Thyroid gland (tissue), 4 donors: ENCODE results near the gene DAG1. TPM values are rescaled to one million over a fixed set of nuclear protein-coding genes. Genes with fewer than 3 reads are reported as not detected.

Source experiments
- DNase-seq, 2 donors: peaks; one replicate each; pipeline ENCODE4 v3.0.0-alpha.2; 2019
- H3K27ac ChIP-seq, 3 donors: fragments of 200-600 bp; sonication (generic); 1 replicate in 2 of 3; 2 replicates in 1 of 3; pipeline ENCODE4 v1.5.1; 2016 to 2019; ENCODE audit warnings: mild to moderate bottlenecking in 1 of 3, moderate library complexity in 1 of 3
- H3K27me3 ChIP-seq: fragments of 200-600 bp; sonication (generic); one replicate; pipeline ENCODE4 v1.5.1; 2019
- H3K36me3 ChIP-seq, 2 donors: fragments of 200-600 bp; sonication (generic); one replicate each; pipeline ENCODE4 v1.5.1; 2016 to 2019
- H3K4me1 ChIP-seq, 2 donors: fragments of 200-600 bp; sonication (generic); one replicate each; pipeline ENCODE4 v1.5.1; 2017 to 2019
- H3K4me3 ChIP-seq, 3 donors: fragments of 200-600 bp; sonication (generic); replicated peaks in 1 of 3; 1 replicate in 2 of 3; 2 replicates in 1 of 3; pipeline ENCODE4 v1.5.1; 2016; ENCODE audit warnings: mild to moderate bottlenecking in 1 of 3
- H3K9me3 ChIP-seq: fragments of 200-600 bp; sonication (generic); one replicate; pipeline ENCODE4 v1.5.1; 2017
- CTCF ChIP-seq, 6 experiments: fragments of 200-600 bp in 3 of 6; fragments of 450-650 bp in 3 of 6; sonication (generic) in 3 of 6; IDR thresholded peaks; one replicate each; pipeline ENCODE4 v1.5.1; 2016 to 2019; ENCODE audit warnings: antibody characterized with exemption in 6 of 6, mild to moderate bottlenecking in 2 of 6, inconsistent platforms in 1 of 6, moderate library complexity in 1 of 6
- POLR2A ChIP-seq, 2 donors: fragments of 450-650 bp; IDR thresholded peaks; one replicate each; pipeline ENCODE4 v1.6.1; 2017; ENCODE audit warnings: antibody characterized with exemption in 2 of 2, mild to moderate bottlenecking in 2 of 2, moderate library complexity in 1 of 2
- WGBS, 2 donors: methylation state at CpG; one replicate each; pipeline ENCODE4 v1.1.5; 2017; 5-methylcytosine and 5-hydroxymethylcytosine counted together
- intact Hi-C: fragments of 100-400 bp; cut with DNase I; formaldehyde crosslinking; loops from one replicate; pipeline ENCODE4 v1.15.1; 2023
- total RNA-seq, 4 donors: library from RNA; depleted of rRNA; stranded (reverse); fragments of >200 nt; gene quantifications; one replicate each; pipeline ENCODE4 v1.2.3, GENCODE V29; 2016

The DAG1 gene
- total RNA-seq, 4 donors from 2014 or later: 55.1 to 86.7 (median 79.6) TPM

GRCh38 chr3:49482766-49483165, 12.7 kb downstream of the DAG1 start:
- Histone ChIP-seq H3K9me3 (no peaks in the 10 kb centered on the region), H3K36me3 (peaks cover 0 to 2% of the 10 kb centered on the region in 2 donors), H3K4me1 (peaks cover 8 to 9% of the 10 kb centered on the region in 2 donors), H3K4me3 (no peak overlapping the region), H3K27me3 (no peaks in the 10 kb centered on the region), H3K27ac (no peak overlapping the region)
- DNase-seq: no peak
- intact Hi-C loops: no loop called here
- no peak for TF ChIP-seq CTCF (IDR thresholded peaks at IDR 0.05)
- no peak for TF ChIP-seq POLR2A (IDR thresholded peaks at IDR 0.05)

- TF ChIP-seq POLR2A (IDR thresholded peaks at IDR 0.05) (no peak), CTCF (IDR thresholded peaks at IDR 0.05) (no peak)
- Histone ChIP-seq H3K36me3 (no peaks in the 10 kb centered on the region), H3K9me3 (no peaks in the 10 kb centered on the region), H3K27ac (peak overlapping the region in 2 of 3 donors; percentile 0 to 48), H3K4me3 (no peak overlapping the region), H3K4me1 (peaks cover 8 to 9% of the 10 kb centered on the region in 2 donors), H3K27me3 (no peaks in the 10 kb centered on the region)
- DNase-seq: no peak
- WGBS, 2 donors: 60 to 84% methylated on average over 3 of the region's 3 CpGs
- intact Hi-C loops: no loop called here
These were observed 14.4 kb downstream of the DAG1 start for GRCh38 chr3:49484471-49484870.

- H3K4me1 ChIP-seq: peaks cover 19 to 23% of the 10 kb centered on the region in 2 donors
- DNase-seq: no peak
- TF ChIP-seq CTCF (IDR thresholded peaks at IDR 0.05) (no peak), POLR2A (IDR thresholded peaks at IDR 0.05) (no peak)
- no peaks in the 10 kb centered on the region for H3K27me3 ChIP-seq
- 94 to 96% methylated on average over 7 of the region's 7 CpGs for WGBS, 2 donors
- H3K36me3 ChIP-seq: no peaks in the 10 kb centered on the region
- H3K9me3 ChIP-seq: no peaks in the 10 kb centered on the region
- intact Hi-C loops: no loop called here
- H3K27ac ChIP-seq: no peak overlapping the region
- no peak overlapping the region for H3K4me3 ChIP-seq
These were observed 19.2 kb downstream of the DAG1 start for GRCh38 chr3:49489247-49489646.

- no peaks in the 10 kb centered on the region for H3K36me3 ChIP-seq
- DNase-seq: no peak
- intact Hi-C loops: no loop called here
- peaks cover 25 to 33% of the 10 kb centered on the region in 2 donors for H3K4me1 ChIP-seq
- peak overlapping the region; percentile 75 to 86 (median 75) for H3K27ac ChIP-seq
- H3K4me3 ChIP-seq: no peak overlapping the region
- H3K27me3 ChIP-seq: no peaks in the 10 kb centered on the region
- no peak for TF ChIP-seq POLR2A (IDR thresholded peaks at IDR 0.05)
- TF ChIP-seq CTCF (IDR thresholded peaks at IDR 0.05): no peak
- H3K9me3 ChIP-seq: no peaks in the 10 kb centered on the region
- WGBS, 2 donors: 93 to 95% methylated on average over 4 of the region's 4 CpGs
These were observed 22.9 kb downstream of the DAG1 start for GRCh38 chr3:49492969-49493368.

- intact Hi-C loops: no loop called here
- Histone ChIP-seq H3K36me3 (no peaks in the 10 kb centered on the region), H3K9me3 (no peaks in the 10 kb centered on the region), H3K27ac (peak overlapping the region; percentile 75 to 86 (median 75)), H3K4me3 (no peak overlapping the region), H3K4me1 (peaks cover 34 to 42% of the 10 kb centered on the region in 2 donors), H3K27me3 (no peaks in the 10 kb centered on the region)
- 40 to 52% methylated on average over 2 of the region's 2 CpGs for WGBS, 2 donors
- DNase-seq: peak in 1 of 2 donors; percentile 11
- no peak for TF ChIP-seq CTCF (IDR thresholded peaks at IDR 0.05)
- peak in 1 of 2 donors; percentile 5 for TF ChIP-seq POLR2A (IDR thresholded peaks at IDR 0.05)
These were observed 23.8 kb downstream of the DAG1 start for GRCh38 chr3:49493901-49494300.
